HG02678 (cell line): ENCODE data around the gene FAF2.
"Not testable (repeated sequence)": the region's sequence is repeated elsewhere in the genome, so short reads cannot be mapped to it uniquely, and the experiment has no call there.

Source experiments
- ATAC-seq: cut with Tn5 transposase; IDR thresholded peaks from one replicate; pipeline ENCODE4 v1.9.1; 2021; ENCODE audit warnings: mild to moderate bottlenecking, moderate library complexity; ENCODE audit not compliant: unreplicated experiment

The FAF2 gene

DNA sequence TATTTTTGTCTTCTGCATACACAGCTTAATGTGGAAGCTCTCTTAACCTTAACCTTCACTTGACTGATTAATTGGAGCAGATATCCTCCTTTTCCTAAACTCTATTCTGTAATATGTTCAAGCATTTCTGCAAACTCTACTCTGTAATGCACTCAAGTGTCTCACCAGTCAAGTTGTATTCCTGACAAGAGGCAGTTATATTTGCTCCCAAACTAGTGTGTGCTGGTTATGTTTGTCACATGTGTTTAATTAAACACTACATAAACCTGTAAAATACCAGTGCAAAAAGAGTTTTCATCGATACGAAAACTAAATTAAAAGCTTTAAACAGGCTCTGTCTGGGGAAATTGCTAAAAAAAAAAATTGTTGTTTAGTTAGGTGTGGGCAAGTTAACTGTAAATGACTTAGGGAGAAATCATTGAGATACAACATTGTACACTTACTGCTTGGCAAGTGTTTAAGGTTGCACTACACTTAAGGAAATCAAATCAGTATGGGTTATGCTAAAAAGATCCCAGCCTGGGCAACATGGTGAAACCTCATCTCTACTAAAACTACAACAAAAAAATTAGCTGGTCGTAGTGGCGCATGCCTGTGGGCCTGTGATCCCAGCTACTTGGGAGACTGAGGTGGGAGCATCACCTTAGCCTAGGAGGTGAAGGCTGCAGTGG is 6.7 kb downstream of the FAF2 start:
- no peak for ATAC-seq

DNA sequence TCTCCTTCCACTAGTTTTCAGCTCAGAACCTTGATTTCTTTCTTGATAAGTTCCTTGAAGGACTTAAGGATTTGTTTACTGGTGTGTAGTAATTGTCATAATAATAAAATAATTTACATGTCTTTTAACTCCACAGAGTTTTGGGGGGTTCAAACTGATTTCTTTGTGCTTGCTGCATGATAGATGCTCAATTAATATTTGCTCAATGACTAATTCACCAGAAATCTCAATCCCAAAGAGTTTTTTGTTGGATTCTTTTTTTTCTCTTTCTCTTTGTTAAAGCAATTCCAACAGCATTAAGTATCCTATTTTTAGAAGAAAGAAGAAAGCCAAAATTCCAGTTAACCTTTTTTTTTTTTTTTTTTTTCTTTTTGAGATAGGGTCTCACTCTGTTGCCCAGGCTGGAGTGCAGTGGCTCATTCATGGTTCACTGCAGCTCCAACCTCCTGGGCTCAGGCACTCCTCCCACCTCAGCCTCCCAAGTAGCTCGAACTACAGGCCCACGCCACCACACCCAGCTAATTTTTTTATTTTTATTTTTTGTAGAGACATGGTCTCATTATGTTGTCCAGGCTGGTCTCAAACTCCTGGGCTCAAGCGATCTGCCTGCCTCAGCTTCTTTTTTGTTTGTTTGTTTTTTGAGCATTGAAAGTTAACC is 10.8 kb downstream of the FAF2 start:
- no peak for ATAC-seq

DNA sequence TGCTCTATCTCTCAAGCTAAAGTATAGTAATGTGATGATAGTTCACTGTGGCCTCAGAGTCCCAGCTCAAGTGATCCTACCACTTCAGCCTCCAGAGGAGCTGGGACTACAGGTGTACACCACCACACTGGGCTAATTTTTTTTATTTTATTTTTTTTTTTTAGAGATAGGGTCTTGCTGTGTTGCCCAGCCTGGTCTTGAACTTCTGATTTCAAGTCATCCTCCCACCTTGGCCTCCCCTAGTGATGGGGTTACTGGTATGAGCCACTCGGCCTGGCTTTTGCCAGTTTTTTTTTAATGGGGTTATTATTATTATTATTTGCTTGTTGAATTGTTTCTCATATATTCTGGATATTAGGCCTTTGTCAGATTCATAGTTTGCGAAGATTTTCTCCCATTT is 13.2 kb downstream of the FAF2 start:
- ATAC-seq: no peak

DNA sequence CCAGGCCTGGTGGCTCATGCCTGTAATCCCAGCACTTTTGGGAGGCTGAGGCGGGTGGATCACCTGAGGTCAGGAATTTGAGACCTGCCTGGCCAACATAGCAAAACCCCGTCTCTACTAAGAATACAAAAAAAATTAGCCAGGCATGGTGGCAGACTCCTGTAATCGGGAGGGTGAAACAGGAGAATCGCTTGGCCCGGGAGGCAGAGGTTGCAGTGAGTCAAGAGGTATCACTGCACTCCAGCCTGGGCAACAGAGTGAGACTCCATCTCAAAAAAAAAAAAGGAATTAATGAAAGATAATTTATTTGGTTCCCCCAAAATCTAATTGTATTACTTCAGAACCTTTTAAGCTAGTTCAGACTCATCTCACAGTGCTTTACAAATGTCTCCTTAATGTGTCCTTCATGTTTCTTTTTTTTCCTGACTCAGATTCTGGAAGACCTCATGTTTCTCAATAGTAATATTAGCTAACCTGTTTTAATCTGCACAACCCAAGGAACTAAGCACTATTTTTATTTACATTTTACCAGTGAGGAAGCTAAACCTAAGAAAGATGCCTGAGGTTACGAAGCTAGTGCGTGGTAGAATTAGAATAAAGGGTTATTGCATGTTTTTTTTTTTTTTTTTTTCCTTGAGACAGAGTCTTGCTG is 15.1 kb downstream of the FAF2 start:
- ATAC-seq: no peak

DNA sequence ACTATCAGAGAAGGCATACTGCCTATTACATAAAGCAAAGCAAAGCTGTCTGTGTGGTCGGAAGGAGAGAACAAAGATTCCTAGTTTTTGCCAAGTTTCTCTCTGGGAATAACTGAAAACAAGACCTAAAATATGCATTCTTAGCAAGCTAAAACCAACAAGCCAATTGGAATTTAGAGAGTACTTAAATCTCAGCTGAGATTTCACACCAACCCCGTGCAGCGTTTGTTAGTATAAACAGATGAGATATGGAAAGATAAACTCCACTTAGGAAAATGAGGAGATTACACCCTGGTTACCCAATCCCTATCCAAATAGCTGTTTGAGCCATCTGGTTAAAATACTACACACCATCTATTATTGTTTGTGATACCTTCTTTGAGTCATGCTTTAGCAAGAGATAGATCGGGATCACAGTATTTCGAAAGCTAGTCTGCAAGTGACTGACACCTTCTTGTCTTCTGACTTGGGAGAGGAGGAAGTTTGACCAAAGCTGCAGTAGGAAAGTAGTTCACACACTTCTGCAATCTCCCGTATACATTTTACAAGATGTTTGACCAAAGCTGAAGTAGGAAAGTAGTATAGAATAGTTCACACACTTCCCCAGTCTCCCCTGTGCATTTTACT is 18.2 kb downstream of the FAF2 start:
- no peak for ATAC-seq

DNA sequence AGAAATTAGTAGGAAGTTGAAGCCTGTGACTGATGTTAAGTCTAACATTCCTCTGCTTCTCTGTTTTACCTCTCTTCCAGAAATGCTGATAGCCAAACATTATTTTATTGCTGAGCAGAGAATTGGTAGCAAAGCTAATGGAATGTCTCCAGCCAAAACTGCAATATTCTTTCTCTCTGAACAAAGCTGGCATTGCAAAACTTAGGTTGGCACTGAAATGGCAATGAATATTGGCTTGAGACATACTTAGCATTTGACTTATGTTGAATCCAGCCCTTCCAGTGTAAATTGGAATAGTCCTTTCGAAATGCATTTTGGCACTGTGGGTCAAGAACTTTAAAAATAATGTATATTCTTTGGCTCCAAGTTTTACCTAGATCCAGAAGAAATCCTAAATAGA is 21.1 kb downstream of the FAF2 start:
- no peak for ATAC-seq

DNA sequence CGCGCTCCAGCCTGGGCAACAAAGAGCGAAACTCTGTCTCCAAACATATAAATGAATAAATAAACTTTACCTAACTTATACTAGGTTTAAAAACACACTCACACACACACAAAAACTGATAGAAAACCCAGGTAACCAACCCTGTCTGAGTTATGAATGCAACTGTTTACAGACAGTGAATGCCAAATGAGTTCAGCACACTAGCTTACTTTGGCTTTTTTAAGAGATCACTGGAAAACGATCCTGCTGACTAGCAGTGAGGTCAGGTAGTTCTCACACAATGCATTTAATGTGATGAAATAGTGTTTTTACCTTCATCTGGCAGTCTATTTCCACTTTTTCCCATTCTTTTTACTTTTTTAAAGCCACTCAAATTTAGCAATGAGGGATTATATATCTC is 22.4 kb downstream of the FAF2 start:
- no peak for ATAC-seq

DNA sequence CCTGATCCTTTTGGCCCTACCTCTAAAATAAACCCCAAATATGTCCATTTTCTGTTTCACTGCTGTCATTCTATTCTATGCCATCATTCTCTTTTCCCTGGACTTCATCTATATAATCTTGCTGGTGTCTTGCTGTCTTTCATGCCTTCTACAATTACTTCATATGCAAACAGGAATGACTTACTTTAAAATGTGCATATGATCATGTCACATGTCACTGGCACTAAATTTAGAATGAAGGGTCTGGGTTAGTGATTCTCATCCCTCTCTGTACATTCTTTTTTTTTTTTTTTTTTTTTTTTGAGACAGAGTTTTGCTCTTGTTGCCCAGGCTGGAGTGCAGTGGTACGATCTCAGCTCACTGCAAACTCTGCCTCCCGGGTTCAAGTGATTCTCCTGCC is 22.9 kb downstream of the FAF2 start:
- no peak for ATAC-seq

DNA sequence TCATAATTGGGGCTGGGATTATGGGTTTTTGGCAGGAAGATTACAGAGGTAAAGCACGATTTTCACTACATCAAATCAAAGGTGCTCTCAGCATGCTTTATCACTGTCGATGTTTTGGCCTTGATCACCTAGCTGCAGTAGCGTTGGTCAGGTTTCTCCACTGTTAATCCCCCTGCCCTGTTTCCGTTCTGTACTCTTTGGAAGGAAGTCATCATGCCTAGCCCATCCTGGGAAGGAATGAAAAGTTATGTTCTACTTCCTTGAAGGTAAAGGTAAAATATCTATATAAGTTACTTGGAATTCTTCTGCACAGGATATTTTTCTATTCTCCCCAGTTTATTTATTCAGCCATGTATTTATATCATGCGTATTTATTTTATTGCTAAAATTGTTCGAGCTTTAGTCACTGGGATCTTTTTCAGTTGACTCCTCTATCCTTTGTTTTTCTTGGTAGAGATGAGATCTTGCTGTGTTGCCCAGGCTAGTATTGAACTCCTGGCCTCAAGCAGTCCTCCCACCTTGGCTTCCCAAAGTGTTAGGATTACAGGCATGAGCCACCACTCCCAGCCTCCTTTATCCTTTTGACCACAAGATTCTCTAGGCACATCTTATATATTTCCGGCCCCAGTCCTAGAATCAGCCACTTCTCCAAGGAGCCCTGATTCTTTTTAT is 25.3 kb downstream of the FAF2 start:
- ATAC-seq: no peak

DNA sequence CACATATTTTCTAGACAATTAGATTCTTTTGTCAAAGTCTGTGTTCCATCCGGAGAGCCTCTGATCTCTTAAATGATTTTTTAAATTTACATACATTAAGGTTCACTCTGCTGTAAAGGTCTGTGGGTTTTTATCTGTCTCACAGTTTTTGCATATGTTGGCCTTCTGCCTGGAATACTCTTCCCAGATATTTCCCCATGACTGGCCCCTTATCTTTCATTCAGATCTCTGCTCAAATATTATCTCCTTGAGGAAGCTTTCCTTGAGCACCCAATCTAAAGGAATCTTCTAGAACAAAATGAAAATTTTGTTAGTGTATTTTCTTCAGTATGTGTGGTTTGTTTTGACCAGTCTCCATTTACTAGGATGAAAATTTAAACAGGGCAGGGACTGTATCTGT is 26.3 kb downstream of the FAF2 start:
- ATAC-seq: no peak

DNA sequence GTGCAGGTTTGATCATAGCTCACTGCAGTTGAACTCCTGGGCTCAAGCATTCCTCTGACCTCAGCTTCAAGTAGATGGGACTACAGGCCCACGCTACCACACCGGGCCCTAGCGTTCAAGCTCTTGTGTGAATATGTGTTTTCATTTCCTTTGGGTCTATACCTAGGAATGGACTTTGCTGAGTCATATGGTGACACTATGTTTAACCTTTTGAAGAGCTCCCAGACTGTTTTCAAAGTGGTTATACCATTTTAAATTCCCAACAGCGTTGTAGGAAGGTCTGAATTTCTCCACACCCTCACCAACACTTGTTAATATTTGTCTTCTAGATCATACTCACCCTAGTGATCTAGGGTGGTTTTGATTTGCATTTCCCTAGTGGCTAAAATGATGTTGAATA is 33.5 kb downstream of the FAF2 start:
- ATAC-seq: no peak

DNA sequence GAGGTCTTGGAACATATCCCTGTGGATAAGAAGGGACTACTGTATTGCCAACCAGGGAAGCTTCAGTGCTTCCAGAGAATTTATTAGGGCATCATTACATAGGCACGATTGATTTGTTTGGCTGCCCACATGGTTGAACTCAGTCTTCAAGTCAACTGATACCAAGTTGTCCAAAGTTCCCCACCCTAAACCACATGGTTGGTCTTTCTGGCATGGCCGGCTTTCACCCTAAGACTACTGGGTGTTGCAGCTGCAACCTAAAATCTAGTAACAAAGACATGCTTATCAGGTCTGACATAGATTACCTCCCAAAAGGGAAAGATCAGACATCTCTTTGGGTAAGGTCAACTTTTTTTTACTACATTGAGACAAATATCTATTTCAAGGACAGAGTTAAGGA is 37.0 kb downstream of the FAF2 start:
- no peak for ATAC-seq

DNA sequence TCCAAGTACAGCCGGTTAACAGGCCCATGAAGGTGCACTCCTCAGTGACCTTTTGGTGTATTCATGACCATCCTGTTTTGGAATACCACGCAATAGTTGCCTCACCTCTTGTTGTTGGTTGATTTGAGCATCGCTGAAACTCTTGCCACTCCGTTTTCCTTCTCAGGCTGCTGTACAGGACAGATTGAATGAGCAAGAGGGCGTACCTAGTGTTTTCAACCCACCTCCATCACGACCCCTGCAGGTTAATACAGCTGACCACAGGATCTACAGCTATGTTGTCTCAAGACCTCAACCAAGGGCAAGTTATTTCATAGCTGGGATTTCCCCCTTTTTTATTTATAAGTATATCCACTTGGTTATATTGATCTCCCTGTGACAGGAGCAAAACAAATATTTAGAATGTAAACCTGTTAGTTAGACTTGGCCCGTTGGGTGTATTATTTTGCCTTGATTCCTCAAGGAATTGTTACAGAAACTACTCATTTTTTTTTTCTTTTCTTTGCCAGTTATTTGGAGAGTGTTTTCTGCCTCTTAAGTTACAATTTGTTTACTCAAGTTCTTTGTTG is 38.1 kb downstream of the FAF2 start:
- ATAC-seq: no peak

DNA sequence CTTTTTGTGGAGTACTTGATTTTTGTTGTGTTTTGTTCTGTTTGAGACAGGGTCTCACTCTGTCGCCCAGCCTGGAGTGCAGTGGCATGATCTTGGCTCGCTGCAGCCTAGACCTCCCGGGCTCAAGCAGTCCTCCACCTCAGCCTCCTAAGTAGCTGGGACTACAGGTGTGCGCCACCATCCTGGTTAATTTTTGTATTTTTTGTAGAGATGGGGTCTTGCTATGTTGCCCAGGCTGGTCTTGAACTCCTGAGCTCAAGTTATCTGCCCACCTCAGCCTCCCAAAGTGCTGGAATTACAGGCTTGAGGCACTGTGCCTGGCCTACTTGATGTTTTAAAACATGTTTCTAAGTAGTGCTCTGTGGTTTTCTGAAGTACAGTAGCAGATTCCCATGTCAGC is 39.0 kb downstream of the FAF2 start:
- ATAC-seq: not testable (repeated sequence)

DNA sequence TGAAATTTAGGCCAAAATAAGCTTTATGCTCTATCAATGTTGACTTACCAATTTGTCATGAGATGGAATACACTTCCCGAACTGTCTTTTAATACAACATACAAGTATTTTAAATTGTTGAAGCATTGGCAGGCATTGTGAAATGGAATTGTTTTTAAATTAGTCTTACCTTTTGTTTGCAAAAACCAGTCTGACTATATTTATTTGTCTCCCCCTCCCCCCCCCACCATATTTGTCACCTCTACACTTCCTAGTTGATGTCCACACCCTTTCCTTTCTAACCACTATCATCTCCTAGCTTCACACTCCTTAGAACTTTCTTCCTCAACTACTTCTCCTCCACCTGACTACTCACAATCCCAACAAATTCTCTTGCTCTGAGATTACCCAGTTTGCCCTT is 40.9 kb downstream of the FAF2 start:
- no peak for ATAC-seq

DNA sequence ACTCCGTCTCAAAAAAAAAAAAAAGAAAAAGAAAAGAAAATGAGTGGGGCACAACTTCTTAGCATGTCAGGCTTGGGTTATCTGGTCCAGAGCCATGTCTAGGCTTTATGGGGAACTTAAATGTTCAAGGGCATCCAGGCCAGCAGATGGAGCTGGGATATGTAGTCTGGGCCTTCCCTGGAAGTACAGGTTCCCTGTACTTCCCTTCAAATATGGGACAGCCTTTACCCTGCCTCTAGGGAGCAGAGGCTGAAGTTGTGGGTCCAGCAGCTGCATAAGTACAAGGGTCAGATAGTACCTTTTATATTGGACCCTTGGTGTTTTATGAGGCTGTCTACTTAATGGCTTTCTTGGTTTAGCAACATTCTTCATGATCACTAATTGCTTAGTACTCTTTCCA is 42.1 kb downstream of the FAF2 start:
- no peak for ATAC-seq

DNA sequence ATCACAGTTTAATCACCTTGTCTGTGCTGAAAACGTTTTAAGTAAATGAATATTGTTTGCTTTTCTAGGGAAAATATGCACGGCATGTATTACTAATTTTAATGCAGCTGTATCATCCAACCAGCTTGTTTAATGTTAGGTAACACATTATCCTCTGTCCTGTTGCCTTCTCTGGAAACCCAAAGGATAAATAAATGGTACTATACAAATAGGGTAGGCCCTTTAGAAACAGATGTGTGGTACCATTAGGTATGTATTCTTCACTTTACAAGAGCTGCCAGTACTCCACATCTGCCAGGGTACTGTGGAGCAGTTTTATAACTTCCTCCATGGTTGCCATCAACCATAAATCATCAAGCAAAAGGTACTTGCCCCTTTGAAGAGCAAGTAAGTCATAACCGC is 42.9 kb downstream of the FAF2 start:
- no peak for ATAC-seq

DNA sequence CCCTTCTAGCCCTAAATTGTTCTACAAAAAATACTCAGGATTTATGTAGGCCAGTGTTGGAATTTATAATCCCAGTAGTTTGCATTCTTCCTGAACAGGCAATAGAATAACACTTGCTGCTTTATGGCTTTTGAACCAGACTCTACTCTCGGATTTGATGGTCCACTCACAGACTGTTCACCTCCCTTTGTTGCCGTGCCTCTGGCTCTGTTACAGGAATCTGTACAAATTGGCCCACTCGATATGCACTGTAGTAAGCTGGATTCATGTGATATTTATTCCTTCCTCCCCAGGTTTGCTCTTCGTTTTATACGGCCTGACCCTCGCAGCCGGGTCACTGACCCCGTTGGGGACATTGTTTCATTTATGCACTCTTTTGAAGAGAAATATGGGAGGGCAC is 43.7 kb downstream of the FAF2 start:
- ATAC-seq: no peak

DNA sequence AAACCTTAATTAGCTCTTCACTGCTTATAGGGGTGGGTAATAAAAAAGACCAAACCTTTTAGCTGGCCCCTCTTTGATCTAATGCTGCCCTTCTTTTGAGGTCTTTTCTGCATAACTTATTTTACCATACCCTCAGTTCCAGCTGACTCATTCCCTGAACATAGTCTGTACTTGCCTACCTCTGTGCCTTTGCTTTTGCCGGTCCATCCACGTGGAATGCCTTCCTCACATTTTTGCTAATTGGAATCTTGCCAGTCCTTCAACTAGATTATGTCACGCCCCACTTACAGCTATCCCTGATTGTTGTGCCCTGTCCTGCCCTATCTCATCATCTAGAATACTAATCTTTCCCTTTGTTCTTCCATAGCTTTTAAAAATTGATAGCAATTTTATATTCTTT is 44.2 kb downstream of the FAF2 start:
- no peak for ATAC-seq

DNA sequence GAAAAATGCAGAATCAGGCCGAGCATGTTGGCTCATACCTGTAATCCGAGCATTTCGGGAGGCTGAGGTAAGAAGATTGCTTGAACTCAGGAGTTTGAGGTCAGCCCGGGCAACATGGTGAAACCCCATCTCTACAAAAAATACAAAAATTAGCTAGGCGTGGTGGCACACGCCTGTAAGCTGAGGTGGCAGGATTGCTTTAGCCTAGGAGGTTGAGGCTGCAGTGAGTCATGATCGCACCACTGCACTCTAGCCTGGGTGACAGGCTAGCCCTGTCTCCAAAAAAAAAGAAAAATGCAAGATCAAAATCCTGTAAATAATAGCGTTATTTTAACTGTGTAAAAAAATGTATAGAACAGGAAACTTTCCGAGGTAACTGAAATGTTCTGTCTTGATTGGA is 49.7 kb downstream of the FAF2 start:
- no peak for ATAC-seq

DNA sequence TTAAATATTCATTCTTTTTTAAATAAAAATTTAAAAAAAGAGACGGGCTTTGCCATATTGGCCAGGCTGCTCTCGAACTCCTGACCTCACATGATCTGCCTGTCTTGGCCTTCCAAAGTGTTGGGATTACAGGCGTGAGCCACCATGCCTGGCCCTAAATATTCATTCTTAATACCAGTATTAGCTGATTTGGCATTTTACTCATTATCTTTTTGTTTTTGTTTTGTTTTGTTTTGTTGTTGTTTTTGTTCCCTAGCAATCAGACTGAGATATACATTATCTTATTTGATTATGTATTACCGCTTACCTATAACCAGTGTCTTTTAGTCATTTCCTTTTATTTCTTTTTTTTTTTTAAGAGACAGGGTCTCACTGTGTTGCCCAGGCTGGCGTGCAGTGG is 51.1 kb downstream of the FAF2 start:
- ATAC-seq: no peak
